HepG2 (cell line): ENCODE data around the gene SIN3A. TPM values are rescaled to one million over a fixed set of nuclear protein-coding genes. Genes with fewer than 3 reads are reported as not detected.

Experiments
- CENPX ChIP-seq: sonication (generic); formaldehyde crosslinking; IDR thresholded peaks from 2 replicates; pipeline ENCODE4 v1.9.0; 2021; ENCODE audit warnings: mild to moderate bottlenecking, missing genetic modification reagents, moderate library complexity
- FOXO4 ChIP-seq: sonication (generic); formaldehyde crosslinking; conservative IDR thresholded peaks from 2 replicates; pipeline ENCODE4 v1.8.1; 2023; ENCODE audit warnings: missing genetic modification reagents
- JUNB ChIP-seq: sonication (generic); formaldehyde crosslinking; IDR thresholded peaks from 2 replicates; pipeline ENCODE4 v1.8.0; 2022; ENCODE audit warnings: missing genetic modification reagents, mild to moderate bottlenecking, borderline replicate concordance
- MTF1 ChIP-seq: sonication (generic); formaldehyde crosslinking; IDR thresholded peaks from 2 replicates; pipeline ENCODE4 v1.5.0; 2020; ENCODE audit warnings: missing genetic modification reagents
- TRAFD1 ChIP-seq: sonication (generic); formaldehyde crosslinking; IDR thresholded peaks from 2 replicates; pipeline ENCODE4 v1.5.1; 2020; ENCODE audit warnings: missing genetic modification reagents, mild to moderate bottlenecking, borderline replicate concordance
- ZFP36L2 ChIP-seq: sonication (generic); formaldehyde crosslinking; IDR thresholded peaks from 2 replicates; pipeline ENCODE4 v1.4.0; 2020; ENCODE audit warnings: missing genetic modification reagents
- ZNF143 ChIP-seq: sonication (generic); formaldehyde crosslinking; IDR thresholded peaks from 2 replicates; pipeline ENCODE4 v1.4.0; 2020; ENCODE audit warnings: missing genetic modification reagents
- ZNF318 ChIP-seq: sonication (generic); formaldehyde crosslinking; IDR thresholded peaks from 2 replicates; pipeline ENCODE4 v1.4.0; 2020; ENCODE audit warnings: mild to moderate bottlenecking, missing genetic modification reagents
- ZNF331 ChIP-seq: sonication (generic); formaldehyde crosslinking; IDR thresholded peaks from 2 replicates; pipeline ENCODE4 v1.4.0; 2020; ENCODE audit warnings: missing genetic modification reagents
- ZNF33A ChIP-seq: sonication (generic); formaldehyde crosslinking; IDR thresholded peaks from 2 replicates; pipeline ENCODE4 v1.5.1; 2020; ENCODE audit warnings: missing genetic modification reagents, mild to moderate bottlenecking, moderate library complexity, borderline replicate concordance
- ZNF446 ChIP-seq: sonication (generic); formaldehyde crosslinking; IDR thresholded peaks from 2 replicates; pipeline ENCODE4 v1.5.0; 2020; ENCODE audit warnings: mild to moderate bottlenecking, missing genetic modification reagents
- ZNF562 ChIP-seq: sonication (generic); formaldehyde crosslinking; IDR thresholded peaks from 2 replicates; pipeline ENCODE4 v1.8.0; 2022; ENCODE audit warnings: missing genetic modification reagents, borderline replicate concordance
- ZNF747 ChIP-seq: sonication (generic); formaldehyde crosslinking; IDR thresholded peaks from 2 replicates; pipeline ENCODE4 v1.8.1; 2023; ENCODE audit warnings: missing genetic modification reagents, mild to moderate bottlenecking, borderline replicate concordance
- polyA plus RNA-seq, 8 experiments: library from polyadenylated mRNA; depleted of rRNA in 3 of 8; stranded (reverse) in 7 of 8; unstranded in 1 of 8; fragments of >200 nt; fragmentation: Illumina TruSeq in 4 of 8; extraction: Trizol in 4 of 8; gene quantifications; 2 replicates each; pipeline versions ENCODE4 v1.2.1 to v1.2.3, GENCODE V29; 2011 to 2016; ENCODE audit warnings: low read depth in 4 of 8, missing spikeins in 1 of 8, mixed read lengths in 1 of 8; ENCODE audit not compliant: insufficient read depth in 1 of 8
- total RNA-seq, 5 experiments: library from RNA; depleted of rRNA; stranded (reverse); fragments of >200 nt; fragmentation: Illumina TruSeq; extraction: Trizol; gene quantifications; 2 replicates each; pipeline ENCODE4 v1.2.3, GENCODE V29; 2016; ENCODE audit warnings: low read depth in 1 of 5
- TF ChIP-seq, protein P1 (sequence below): sonication (generic); formaldehyde crosslinking; IDR thresholded peaks from 2 replicates; pipeline ENCODE4 v1.8.0; 2022; ENCODE audit warnings: low read depth, missing genetic modification reagents
- TF ChIP-seq, protein P2 (sequence below): sonication (generic); formaldehyde crosslinking; IDR thresholded peaks from 2 replicates; pipeline ENCODE4 v1.8.1; 2023; ENCODE audit warnings: mild to moderate bottlenecking, missing genetic modification reagents

SIN3A gene
- total and polyA plus RNA-seq, 2 of the 13 experiments (the other 11 are each of a cell fraction or from before 2014, with no cell fraction given) = 16.1 to 28.1 TPM

DNA sequence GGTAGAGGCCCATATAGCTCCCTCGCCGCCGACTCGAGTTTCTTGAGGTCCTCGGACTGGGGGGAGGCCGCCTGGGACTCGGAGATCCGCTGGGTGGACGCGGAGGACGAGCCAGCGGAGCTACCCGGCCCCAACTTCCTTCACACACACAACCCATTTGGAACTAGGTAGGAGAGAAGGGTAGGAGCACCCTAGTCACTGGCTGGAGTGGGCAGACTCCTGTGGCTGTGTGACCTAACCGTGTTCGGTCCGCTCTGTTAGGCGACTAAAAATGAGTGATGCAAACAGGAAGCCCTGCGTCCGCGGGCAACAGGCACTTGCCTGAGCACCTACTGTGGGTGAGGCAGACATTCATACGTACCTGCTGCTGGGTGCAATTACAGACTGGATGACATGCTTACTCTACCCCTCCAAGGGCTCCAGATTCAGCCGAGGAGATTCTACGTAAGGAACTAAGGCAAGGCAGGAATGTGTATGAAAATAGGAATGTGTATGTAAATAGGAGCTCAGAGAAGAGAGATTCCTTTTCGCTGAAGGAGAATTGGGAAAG is 4.6 kb upstream of the SIN3A start (continued):
- TF ChIP-seq FOXO4 (CRISPR knock-in tag) (no peak), MTF1 (no peak), TRAFD1 (CRISPR knock-in tag) (no peak), CENPX (no peak), ZNF143 (no peak), ZNF331 (CRISPR knock-in tag) (no peak), ZNF562 (CRISPR knock-in tag) (no peak), ZFP36L2 (CRISPR knock-in tag) (no peak), JUNB (CRISPR knock-in tag) (no peak), ZNF747 (no peak), ZNF446 (CRISPR knock-in tag) (no peak), ZNF33A (CRISPR knock-in tag) (no peak), ZNF318 (no peak)
- TF ChIP-seq, protein P1, sequence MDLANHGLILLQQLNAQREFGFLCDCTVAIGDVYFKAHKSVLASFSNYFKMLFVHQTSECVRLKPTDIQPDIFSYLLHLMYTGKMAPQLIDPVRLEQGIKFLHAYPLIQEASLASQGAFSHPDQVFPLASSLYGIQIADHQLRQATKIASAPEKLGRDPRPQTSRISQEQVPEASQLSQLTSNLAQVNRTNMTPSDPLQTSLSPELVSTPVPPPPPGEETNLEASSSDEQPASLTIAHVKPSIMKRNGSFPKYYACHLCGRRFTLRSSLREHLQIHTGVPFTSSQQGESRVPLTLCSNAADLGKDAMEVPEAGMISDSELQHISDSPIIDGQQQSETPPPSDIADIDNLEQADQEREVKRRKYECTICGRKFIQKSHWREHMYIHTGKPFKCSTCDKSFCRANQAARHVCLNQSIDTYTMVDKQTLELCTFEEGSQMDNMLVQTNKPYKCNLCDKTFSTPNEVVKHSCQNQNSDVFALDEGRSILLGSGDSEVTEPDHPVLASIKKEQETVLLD (CRISPR knock-in tag) = no peak; the same call in 1 of the 2 replicates
- TF ChIP-seq, protein P2, sequence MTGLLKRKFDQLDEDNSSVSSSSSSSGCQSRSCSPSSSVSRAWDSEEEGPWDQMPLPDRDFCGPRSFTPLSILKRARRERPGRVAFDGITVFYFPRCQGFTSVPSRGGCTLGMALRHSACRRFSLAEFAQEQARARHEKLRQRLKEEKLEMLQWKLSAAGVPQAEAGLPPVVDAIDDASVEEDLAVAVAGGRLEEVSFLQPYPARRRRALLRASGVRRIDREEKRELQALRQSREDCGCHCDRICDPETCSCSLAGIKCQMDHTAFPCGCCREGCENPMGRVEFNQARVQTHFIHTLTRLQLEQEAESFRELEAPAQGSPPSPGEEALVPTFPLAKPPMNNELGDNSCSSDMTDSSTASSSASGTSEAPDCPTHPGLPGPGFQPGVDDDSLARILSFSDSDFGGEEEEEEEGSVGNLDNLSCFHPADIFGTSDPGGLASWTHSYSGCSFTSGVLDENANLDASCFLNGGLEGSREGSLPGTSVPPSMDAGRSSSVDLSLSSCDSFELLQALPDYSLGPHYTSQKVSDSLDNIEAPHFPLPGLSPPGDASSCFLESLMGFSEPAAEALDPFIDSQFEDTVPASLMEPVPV (CRISPR knock-in tag) = no peak
